A549 (cell line): ENCODE measurements around the gene PSMB10.

Experiments
- CHD4 ChIP-seq: fragments of 200-600 bp; sonication (generic); IDR thresholded peaks from 2 replicates; pipeline ENCODE4 v1.6.1; 2016; ENCODE audit warnings: antibody characterized with exemption, mild to moderate bottlenecking, borderline replicate concordance
- CTCF ChIP-seq: fragments of >200 bp; sonication (Bioruptor Twin); formaldehyde crosslinking; IDR thresholded peaks from 3 replicates; pipeline ENCODE4 v1.5.1; 2016
- EP300 ChIP-seq, 2 experiments: fragments of >200 bp; sonication (Bioruptor Twin); formaldehyde crosslinking; IDR thresholded peaks; 2 replicates in 1 of 2; 3 replicates in 1 of 2; pipeline ENCODE4 v1.6.1; 2016 to 2017
- JUN ChIP-seq, 2 experiments: fragments of >200 bp; sonication (Bioruptor Twin); formaldehyde crosslinking; IDR thresholded peaks; 2 replicates in 1 of 2; 3 replicates in 1 of 2; pipeline ENCODE4 v1.6.1; 2016 to 2017
- KDM1A ChIP-seq: fragments of 200-600 bp; sonication (generic); IDR thresholded peaks from 2 replicates; pipeline ENCODE4 v1.6.1; 2016; ENCODE audit warnings: low read depth, mild to moderate bottlenecking
- MAX ChIP-seq: IDR thresholded peaks from 2 replicates; pipeline ENCODE4 v1.6.1; 2012
- PHF8 ChIP-seq: fragments of 200-600 bp; sonication (generic); IDR thresholded peaks from 2 replicates; pipeline ENCODE4 v1.6.1; 2016; ENCODE audit warnings: low read depth, mild to moderate bottlenecking, antibody characterized with exemption, moderate library complexity, borderline replicate concordance
- POLR2A ChIP-seq: IDR thresholded peaks from 2 replicates; pipeline ENCODE4 v1.6.1; 2012; ENCODE audit warnings: mild to moderate bottlenecking, low read length
- ZFP36 ChIP-seq: fragments of 450-650 bp; IDR thresholded peaks from 2 replicates; pipeline ENCODE4 v1.6.1; 2014; ENCODE audit warnings: borderline replicate concordance; ENCODE audit not compliant: partially characterized antibody

GRCh38 chr16:67897231-67897630, 39.4 kb downstream of the PSMB10 start:
- no peak for TF ChIP-seq CTCF
- no peak for TF ChIP-seq CHD4
- no peak for TF ChIP-seq ZFP36
- no peak for TF ChIP-seq POLR2A
- TF ChIP-seq KDM1A: no peak
- no peak for TF ChIP-seq JUN (IDR thresholded peaks at IDR 0.05)
- TF ChIP-seq MAX: no peak
- no peak for TF ChIP-seq PHF8
- no peak for TF ChIP-seq EP300 (IDR thresholded peaks at IDR 0.05)
